ENCODE data around the gene MTHFD2L. TPM values are rescaled to one million over a fixed set of nuclear protein-coding genes. Genes with fewer than 3 reads are reported as not detected.

The MTHFD2L gene
- polyA plus RNA-seq, 1 donor from 2014 or later, result 43.5 TPM

- Histone ChIP-seq H3F3A (ENCODE audit: insufficient read depth, low read length, poor library complexity, severe bottlenecking) (no peaks in the 10 kb centered on the region), H3K27me3 (ENCODE audit: insufficient read depth, low read depth, low read length) (no peaks in the 10 kb centered on the region), H3K9ac (ENCODE audit: low read length) (no peak overlapping the region), H3K9me2 (ENCODE audit: insufficient read depth, low read length) (no peaks in the 10 kb centered on the region), H3K27ac (ENCODE audit: low read length) (no peak overlapping the region), H4K20me1 (ENCODE audit: insufficient read depth) (no peaks in the 10 kb centered on the region), H3K79me2 (replicated peaks; ENCODE audit: insufficient read depth, low read length) (no peaks in the 10 kb centered on the region), H3K36me3 (ENCODE audit: insufficient read depth, low read length) (no peaks in the 10 kb centered on the region), H2AFZ (ENCODE audit: low read depth, low read length) (no peak overlapping the region), H3K4me2 (ENCODE audit: low read length) (no peak overlapping the region), H3K9me3 (ENCODE audit: low read length) (no peaks in the 10 kb centered on the region), H3K4me3 (ENCODE audit: low read length) (no peak overlapping the region)
- no peak for TF ChIP-seq EZH2 (IDR thresholded peaks at IDR 0.05; ENCODE audit: borderline replicate concordance, insufficient read depth, low read length, poor library complexity, severe bottlenecking)
- TF ChIP-seq SMC3 (conservative IDR thresholded peaks at IDR 0.05; ENCODE audit: poor library complexity), result no peak
- TF ChIP-seq RAD21 (conservative IDR thresholded peaks at IDR 0.05), result no peak
- no peak for TF ChIP-seq TAF1 (IDR thresholded peaks at IDR 0.05; ENCODE audit: low read depth)
- TF ChIP-seq EP300 (conservative IDR thresholded peaks at IDR 0.05; ENCODE audit: poor library complexity, severe bottlenecking), result no peak
- TF ChIP-seq POLR2AphosphoS5 (IDR thresholded peaks at IDR 0.05), result no peak
- no peak for TF ChIP-seq MXI1 (conservative IDR thresholded peaks at IDR 0.05; ENCODE audit: poor library complexity, severe bottlenecking)
- TF ChIP-seq, protein P1, sequence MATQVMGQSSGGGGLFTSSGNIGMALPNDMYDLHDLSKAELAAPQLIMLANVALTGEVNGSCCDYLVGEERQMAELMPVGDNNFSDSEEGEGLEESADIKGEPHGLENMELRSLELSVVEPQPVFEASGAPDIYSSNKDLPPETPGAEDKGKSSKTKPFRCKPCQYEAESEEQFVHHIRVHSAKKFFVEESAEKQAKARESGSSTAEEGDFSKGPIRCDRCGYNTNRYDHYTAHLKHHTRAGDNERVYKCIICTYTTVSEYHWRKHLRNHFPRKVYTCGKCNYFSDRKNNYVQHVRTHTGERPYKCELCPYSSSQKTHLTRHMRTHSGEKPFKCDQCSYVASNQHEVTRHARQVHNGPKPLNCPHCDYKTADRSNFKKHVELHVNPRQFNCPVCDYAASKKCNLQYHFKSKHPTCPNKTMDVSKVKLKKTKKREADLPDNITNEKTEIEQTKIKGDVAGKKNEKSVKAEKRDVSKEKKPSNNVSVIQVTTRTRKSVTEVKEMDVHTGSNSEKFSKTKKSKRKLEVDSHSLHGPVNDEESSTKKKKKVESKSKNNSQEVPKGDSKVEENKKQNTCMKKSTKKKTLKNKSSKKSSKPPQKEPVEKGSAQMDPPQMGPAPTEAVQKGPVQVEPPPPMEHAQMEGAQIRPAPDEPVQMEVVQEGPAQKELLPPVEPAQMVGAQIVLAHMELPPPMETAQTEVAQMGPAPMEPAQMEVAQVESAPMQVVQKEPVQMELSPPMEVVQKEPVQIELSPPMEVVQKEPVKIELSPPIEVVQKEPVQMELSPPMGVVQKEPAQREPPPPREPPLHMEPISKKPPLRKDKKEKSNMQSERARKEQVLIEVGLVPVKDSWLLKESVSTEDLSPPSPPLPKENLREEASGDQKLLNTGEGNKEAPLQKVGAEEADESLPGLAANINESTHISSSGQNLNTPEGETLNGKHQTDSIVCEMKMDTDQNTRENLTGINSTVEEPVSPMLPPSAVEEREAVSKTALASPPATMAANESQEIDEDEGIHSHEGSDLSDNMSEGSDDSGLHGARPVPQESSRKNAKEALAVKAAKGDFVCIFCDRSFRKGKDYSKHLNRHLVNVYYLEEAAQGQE (IDR thresholded peaks at IDR 0.05; ENCODE audit: borderline replicate concordance), result no peak
- TF ChIP-seq CTCF (IDR thresholded peaks at IDR 0.05; ENCODE audit: poor library complexity, severe bottlenecking), result no peak
These were observed 129.9 kb downstream of the MTHFD2L start for GRCh38 chr4:74287791-74288190.

DNA sequence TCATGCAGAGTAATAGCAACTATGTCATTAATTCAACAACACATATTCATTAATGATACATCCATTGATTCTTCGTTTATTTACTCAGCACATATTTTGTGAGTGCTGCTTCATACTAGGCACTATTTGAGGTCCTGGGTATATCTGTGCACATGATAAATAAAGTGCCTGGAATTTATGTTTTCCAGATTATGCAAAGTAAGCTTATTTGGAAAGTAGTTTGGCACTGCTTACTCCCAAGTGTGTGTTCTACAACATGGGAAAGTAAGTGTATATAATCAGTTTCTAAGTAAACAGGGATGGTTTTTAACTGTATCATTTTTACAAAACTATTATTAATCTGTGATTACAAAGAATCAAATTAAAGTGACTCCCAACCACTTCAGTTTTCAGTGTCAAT, 133.6 kb downstream of the MTHFD2L start:
- Histone ChIP-seq H2AFZ (ENCODE audit: low read depth, low read length) (no peak overlapping the region), H3K4me2 (ENCODE audit: low read length) (no peak overlapping the region), H3K4me3 (ENCODE audit: low read length) (no peak overlapping the region), H3K27me3 (ENCODE audit: insufficient read depth, low read depth, low read length) (no peaks in the 10 kb centered on the region), H3F3A (ENCODE audit: insufficient read depth, low read length, poor library complexity, severe bottlenecking) (no peaks in the 10 kb centered on the region), H3K9me3 (ENCODE audit: low read length) (no peaks in the 10 kb centered on the region), H3K36me3 (ENCODE audit: insufficient read depth, low read length) (no peaks in the 10 kb centered on the region), H3K79me2 (replicated peaks; ENCODE audit: insufficient read depth, low read length) (no peaks in the 10 kb centered on the region), H3K9ac (ENCODE audit: low read length) (no peak overlapping the region), H3K9me2 (ENCODE audit: insufficient read depth, low read length) (no peaks in the 10 kb centered on the region), H4K20me1 (ENCODE audit: insufficient read depth) (no peaks in the 10 kb centered on the region), H3K27ac (ENCODE audit: low read length) (no peak overlapping the region)
- TF ChIP-seq EZH2 (IDR thresholded peaks at IDR 0.05; ENCODE audit: borderline replicate concordance, insufficient read depth, low read length, poor library complexity, severe bottlenecking) (no peak), MXI1 (conservative IDR thresholded peaks at IDR 0.05; ENCODE audit: poor library complexity, severe bottlenecking) (no peak), POLR2AphosphoS5 (IDR thresholded peaks at IDR 0.05) (no peak), SMC3 (conservative IDR thresholded peaks at IDR 0.05; ENCODE audit: poor library complexity) (no peak), RAD21 (conservative IDR thresholded peaks at IDR 0.05) (no peak), EP300 (conservative IDR thresholded peaks at IDR 0.05; ENCODE audit: poor library complexity, severe bottlenecking) (no peak), TAF1 (IDR thresholded peaks at IDR 0.05; ENCODE audit: low read depth) (no peak), CTCF (IDR thresholded peaks at IDR 0.05; ENCODE audit: poor library complexity, severe bottlenecking) (no peak)
- TF ChIP-seq, protein P1 (IDR thresholded peaks at IDR 0.05; ENCODE audit: borderline replicate concordance), result no peak

Data from neural cell (in vitro differentiated cells).